ENCODE results near the gene PRKCE.

Gene PRKCE

DNA sequence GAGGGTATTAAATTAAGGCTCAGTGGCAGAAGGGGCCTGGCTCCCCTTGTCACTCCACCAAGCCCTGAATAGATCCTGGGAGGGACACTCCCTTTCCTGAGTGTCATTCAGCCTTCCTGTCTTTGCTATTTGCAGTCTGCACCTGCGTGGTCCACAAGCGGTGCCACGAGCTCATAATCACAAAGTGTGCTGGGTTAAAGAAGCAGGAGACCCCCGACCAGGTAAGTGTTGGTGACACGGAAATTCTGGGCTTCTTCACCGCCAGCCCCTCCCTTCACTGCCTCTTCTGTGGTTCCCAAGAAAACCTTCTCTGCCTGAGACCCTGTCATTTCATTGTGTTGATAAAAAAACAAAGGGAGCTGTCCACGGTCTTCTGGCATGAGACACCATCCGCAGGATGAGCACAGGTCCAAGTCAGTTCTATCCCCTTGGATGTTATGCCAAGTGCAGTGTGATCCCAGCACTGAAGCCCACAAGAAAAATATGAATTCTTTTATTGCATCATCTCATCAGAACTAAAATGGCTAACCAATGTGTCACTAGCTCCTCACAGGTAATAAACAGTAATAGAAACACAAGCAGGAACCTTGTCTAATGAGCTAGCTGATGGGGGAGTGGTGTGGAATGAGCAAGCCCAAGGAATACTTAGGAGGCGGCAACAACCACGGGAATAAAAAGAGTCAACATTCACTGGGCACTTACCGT lies 328.8 kb downstream of the PRKCE start:
- no peak for DNase-seq

DNA sequence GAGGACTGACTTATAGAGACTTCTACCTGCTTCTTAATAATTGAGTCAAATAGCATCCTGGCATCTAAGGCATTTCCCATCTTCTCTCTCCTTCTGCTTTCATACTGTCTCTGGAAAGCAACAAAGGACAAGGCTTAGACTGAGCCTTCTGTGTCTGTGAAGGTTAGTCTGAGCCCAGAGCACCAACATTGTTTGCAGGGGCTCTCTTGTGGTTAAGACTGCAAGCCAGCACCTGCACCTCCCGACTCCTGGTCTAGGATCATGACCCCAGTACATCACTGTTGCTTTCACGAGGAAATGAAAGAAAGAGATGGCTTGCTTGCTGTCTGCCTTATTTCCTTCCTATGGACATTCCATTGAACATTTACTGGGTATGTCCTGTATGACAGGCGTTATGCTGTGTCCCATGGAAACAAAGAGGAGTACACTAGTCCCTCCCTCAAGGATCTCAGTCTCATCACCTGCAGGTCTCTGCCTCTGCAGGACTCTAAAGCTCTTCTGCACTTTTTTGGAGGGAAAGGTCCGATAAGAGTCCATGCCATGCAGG lies 330.0 kb downstream of the PRKCE start:
- no peak for DNase-seq

DNA sequence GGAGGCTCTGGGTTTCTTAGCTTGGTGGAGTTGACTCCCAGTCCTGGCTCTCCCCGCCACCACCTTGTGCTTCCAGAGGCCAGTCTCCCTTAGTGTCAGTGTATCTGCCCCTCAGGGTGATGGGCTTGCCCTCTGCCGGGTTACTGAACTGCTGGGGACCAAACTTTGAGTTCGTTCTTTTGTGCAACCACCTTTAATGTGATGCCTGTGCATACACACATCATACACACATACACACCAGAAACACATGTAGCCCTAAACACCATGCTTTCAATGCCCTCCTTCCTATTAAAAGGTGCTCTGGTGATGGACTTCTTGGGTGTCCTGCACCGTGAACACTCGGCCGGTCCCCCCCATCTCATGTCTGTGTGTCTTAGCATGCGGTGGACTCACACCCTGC lies 330.6 kb downstream of the PRKCE start:
- no peak for DNase-seq

DNA sequence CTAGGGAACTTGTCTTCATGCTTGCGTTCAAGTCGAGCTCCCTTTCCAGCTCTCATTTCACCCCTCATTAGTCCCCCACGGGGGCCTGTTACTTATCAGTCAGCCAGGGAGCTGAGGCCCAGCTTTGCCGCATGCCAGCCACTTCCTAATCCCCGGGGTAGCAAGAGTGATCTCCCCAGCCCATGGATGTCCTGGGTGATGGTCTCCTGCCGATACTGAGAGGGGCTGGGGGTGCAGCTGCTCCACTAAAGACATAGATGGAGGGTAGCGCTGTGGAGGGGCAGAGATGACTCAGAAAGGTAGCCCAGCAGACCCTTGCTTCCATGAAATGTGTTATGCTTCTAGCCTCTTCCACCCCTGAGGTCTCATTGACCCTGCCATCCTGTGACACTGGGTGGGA lies 331.7 kb downstream of the PRKCE start:
- DNase-seq = no peak

DNA sequence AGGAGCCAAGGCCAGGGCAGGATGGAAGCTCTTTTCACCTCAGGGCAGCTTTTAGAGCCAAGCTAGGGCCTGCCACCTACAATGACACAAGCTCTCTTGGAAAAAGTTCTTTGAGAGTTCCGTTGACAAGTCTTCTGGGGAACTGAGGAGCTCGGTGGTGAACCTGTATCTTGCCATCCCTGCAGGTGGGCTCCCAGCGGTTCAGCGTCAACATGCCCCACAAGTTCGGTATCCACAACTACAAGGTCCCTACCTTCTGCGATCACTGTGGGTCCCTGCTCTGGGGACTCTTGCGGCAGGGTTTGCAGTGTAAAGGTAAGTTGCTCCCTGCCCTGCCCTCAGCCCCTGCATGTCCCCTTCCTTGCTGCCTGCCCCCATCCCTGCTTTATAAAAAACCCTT lies 332.9 kb downstream of the PRKCE start:
- no peak for DNase-seq

DNA sequence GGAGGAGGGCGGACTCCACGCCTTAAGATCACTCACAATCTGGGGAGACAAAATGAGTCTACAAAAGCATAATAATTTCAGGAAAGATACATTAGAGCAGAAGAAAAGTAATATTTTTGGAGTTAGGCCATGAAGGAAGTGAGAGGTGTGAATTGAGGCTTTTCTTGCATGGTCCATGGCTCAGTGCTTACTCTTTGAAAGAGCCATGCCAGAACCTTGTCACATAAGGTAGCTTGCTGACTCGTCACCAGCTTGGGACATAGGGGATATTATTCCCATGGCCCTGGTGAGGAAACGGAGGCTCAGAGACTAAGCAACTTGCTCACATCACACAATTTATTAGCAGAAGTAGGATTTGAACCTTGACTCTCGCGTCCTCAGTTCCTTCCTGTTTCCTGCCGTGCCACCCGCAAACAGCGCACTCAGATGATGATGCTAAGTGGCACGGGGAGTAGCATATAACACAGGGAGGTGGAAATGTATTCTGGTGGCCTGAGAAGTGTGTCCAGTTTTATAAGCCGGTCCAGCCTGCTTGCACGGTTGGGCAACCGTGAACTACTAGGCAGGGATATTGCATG lies 333.5 kb downstream of the PRKCE start:
- peak; percentile 53 for DNase-seq

DNA sequence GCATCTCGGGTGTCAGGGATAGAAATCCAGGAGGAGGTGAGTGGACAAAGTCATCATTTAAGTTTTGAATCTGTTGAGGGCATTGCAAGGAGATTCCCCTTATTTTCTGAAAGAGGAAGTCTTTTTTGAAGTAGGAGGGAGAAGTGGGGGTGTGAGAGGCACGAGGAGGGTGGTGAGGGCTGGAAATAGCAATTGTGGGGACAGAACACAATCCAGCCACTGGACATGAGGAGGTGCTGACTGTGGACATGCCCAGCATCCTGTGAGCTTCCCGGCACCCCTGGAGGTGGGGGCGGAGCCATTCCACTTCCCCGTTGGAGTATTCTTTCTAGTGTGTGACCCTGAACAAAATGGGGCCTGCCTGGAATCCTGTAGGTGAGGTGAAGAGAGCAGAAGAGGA lies 335.0 kb downstream of the PRKCE start:
- peak; percentile 55 for DNase-seq

DNA sequence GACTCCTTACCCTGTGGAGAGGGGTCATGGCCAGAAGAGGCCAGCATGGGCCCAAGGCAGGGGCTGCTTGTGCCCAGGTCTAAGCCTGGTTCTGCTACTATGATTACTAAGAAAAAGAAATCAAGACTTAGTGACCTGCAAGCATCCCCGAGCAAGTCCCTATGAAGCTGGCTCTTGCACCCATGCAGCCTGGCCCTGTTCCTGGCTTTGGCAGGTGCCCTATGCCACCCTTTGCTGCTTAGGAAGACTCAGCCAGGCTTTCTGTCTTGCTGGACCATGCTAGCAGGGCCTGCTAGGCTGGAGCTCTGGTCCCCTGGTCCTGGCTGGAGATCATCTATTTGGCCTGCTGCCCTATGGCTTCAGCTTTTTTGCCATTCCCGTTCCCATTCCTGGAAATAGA lies 336.4 kb downstream of the PRKCE start:
- DNase-seq = no peak

DNA sequence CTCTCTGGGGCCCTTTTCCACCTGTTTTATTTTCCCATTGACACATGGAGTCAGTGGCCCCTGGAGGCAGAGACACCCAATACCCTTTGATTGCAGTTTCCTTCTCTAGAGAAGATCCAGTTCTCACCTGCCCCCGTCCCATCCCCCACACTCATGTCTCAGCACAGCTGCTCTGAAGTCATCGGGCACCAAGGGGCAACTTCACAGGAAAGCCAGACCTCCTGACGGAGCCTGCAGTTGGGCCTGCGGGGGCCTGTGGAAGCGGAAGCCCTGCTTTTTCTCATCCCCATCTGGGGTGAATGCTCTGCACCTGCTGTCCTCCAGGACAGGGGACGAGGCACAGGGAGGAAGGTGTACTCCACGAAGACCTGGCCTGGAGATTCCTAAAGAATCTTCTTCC lies 337.4 kb downstream of the PRKCE start:
- no peak for DNase-seq

DNA sequence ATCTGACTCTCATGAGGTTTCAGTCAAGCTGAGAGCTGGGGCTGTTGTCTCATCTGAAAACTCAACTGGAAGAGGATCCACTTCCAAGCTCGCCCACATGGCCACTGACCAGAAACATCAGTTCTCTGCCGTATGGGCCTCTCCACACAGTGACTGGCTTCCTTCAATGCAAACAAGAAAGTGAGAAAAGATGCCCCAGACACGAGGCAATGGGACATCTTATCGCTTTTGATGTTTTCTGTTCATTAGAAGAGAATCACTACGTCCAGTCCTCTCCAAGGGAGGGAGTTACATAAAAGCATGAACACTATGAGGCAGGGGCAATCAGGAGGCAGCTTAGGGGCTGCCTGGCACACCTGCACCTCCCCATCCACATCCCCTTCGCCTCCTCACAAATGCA lies 338.7 kb downstream of the PRKCE start:
- DNase-seq = no peak

DNA sequence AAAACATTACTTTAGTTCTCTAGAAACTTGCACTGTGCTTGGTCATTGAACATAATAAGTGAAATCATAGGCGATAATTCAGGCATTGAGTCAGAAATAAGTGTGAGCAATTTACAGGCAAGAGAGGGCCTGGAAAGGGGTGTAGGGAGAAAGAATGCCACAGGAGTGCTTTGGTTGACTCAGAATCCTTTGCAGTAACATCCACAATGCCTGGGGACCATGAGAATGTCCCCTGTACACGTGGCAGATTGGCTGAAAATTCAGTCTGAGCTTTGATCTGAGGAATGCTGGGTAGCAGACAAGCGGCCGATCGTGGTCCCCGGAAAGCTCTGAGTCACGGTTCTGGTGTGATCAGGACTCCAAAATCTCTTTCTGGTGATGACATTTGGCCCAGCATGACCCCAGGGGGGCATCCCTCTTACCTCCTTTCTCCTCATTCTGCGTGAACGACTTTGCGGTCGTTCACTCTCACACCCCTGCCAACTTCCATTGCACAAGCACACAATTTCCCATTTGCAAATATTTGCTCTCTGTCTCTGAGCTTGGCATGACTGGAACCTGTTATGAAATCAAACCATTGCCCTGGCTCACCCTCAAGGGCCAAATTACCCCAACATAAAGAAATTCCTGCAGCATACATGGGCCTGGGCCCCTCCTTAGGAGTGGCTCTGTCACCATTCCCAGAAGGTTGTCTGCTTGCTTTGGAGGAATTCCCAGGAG lies 340.7 kb downstream of the PRKCE start:
- DNase-seq = peak; percentile 7

DNA sequence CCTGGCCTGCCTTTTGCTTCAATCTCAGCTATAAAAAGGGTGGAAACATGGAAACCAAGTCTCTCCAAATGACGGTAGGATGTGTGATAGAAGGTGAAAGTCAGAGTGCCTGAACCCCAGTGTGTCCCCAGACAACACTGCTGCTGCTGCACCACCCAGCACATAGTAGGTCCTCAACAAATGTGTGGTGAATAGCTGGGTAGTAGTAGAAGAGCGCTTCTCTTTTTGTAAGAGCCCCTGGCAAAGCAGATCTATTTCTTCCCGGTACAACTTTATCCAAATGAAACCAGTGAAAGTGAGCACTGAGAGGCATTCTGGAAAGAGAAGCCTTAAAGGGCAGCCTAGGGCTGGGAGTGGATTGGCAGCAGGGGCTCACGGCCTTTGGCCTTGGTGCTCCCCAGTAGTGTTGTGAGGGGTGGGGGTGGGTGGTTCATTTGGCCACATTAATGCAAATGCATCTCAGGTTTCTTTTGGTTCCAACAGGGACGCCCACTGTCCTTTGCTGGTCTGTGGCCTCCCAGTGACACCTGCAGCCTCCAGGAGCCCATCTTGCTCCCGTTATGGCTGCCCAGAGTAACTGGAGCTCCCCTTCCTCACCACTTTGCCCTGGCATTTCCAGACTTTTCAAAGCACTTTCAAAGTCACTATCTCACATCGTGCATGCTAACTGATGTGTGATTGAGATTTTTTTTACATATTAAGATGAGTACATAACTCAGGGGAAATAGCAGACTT lies 341.4 kb downstream of the PRKCE start:
- no peak for DNase-seq

DNA sequence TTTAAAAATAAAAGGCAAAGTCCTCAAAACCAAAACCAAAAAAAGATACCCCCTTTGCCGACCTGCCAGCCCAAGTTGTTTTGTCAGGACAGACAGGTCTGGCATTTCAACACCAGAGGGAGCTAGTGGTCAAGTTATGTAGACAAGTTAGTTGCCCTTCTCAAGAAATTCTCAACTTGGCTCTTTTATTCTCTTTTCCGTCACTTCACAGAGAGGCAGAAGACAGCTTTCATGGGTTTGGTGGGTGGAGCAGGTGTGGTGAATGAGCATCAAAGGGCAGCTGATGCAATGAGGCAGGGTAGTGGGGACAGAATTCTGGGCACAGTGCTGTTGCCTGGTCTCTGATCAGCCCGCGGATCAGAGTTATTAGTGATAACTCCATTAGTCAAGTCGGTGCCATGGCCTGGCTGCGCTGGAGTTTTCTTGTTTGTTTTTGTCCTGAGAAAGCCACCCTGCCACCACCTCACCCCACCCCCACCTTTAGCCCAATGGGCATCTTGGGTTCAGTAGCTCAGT lies 342.1 kb downstream of the PRKCE start:
- DNase-seq = peak; percentile 76

DNA sequence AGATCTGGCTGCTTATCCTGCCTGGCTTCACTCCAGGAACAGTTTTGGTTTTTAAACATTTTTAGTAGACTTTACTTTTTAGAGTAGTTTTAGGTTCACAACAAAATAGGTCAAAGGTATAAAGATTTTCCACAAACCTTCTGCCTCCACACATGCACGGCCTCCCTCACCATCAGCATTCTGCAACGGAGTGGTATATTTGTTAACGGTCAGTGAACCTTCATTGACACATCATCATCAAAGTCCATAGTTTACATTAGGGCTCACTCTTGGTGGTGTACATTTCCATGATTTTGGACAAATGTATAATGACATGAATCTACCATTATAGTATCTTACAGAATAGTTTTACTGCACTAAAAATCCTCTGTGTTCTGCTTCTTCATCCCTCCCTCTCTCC lies 342.6 kb downstream of the PRKCE start:
- DNase-seq = no peak

DNA sequence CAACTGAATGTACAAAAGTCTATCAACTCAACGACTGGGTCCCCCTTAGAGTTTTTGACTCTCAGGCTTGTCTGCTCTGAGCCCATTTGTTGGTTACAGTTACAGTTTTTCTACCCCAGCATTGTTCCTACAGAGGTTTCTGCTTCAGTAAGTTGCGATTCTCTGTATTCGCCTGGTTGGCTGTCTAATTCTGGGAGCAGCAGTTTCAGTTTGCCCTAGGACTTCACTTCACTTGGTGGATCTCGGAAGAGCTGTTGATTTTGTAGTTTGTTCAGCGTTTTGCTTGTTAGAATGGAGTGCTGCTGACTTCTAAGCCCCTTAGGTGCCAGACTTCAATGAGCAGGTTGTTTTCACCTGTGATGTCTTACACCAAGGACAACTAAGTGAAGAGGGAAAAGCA lies 349.2 kb downstream of the PRKCE start:
- DNase-seq = no peak

DNA sequence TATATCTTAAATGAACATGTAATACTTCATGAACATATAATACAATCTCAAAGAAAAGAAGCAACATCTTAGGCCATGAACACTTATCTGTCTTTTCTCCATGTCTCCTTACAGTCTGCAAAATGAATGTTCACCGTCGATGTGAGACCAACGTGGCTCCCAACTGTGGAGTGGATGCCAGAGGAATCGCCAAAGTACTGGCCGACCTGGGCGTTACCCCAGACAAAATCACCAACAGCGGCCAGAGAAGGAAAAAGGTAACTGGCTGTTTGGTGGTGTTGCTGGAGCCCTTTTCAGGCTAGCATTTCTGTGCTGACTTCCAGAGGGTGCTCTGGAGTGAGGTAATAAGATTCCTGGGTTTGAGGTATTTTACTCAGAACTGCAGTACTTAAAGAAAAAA lies 349.8 kb downstream of the PRKCE start:
- no peak for DNase-seq

DNA sequence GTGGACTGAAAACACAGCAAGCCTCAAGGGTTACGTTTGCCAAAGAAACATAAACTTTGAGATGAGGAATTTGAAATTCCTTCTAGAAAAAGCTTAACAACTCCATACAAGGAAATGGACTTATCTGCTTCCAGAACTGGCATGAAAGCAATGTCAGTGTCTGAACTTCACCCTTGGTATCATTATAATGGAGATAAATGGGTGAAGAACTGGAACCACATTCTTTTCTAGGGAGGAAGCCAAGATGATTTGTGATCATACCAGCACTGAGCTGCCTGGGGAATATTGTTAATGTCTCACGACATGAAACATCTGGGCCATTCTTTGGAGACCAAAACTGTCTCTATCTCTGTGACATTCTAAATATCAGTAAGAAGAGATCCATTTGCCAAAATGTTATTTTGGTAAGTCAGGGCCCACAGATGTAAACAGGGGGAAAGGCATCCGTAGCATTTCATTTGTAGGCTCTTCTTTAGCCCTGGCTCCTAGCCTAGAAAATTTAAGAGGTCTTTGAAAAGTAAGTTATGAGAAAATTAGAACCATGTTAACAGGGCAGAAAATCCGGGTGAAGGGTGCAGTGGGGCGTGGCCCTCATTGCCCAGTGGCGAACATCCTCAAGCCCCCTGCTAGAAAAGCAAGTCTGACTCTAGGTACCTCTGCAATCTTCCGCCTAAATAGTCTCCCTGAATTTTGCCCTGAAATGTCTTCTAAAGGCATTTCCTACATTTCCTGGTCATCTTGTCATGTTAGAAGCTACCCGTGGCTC lies 350.4 kb downstream of the PRKCE start:
- DNase-seq = no peak

DNA sequence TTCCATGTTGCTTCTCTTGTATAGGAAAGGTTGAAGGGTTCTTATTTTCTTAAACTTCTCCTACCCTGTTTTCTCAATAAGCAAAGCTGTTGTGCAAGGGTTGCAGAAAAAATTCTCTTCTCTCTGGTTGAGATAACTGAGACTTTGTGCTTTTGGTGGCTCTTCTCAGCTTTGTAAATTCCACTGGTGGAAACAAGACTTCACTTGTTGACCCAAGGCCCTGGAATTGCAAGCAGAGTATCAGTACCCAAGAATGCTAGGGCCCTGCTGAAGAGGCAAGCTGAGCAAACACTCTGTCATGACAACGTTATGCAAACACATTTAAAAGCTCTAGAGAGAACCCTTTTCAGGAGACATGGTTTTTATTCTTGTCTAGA lies 351.0 kb downstream of the PRKCE start:
- DNase-seq = no peak

DNA sequence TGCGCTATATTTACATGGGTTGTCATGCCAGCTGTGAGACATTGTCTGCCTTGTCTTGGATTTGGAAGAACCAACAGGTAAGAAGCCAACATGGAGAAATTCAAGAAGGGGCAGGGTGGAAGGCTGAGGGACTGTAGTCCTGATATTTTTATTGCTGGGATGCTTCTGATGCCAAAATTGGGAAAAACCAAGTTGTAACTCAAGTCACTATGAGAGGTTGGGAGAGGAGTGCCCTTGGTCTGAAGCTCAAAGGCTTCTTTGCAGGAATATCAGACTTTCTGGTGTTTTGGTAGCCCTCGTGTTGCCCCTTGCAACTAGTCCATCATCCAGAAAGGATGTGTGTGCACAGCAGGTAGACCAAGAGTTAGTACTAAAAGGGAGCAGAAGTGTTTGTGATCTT lies 351.5 kb downstream of the PRKCE start:
- DNase-seq = no peak

DNA sequence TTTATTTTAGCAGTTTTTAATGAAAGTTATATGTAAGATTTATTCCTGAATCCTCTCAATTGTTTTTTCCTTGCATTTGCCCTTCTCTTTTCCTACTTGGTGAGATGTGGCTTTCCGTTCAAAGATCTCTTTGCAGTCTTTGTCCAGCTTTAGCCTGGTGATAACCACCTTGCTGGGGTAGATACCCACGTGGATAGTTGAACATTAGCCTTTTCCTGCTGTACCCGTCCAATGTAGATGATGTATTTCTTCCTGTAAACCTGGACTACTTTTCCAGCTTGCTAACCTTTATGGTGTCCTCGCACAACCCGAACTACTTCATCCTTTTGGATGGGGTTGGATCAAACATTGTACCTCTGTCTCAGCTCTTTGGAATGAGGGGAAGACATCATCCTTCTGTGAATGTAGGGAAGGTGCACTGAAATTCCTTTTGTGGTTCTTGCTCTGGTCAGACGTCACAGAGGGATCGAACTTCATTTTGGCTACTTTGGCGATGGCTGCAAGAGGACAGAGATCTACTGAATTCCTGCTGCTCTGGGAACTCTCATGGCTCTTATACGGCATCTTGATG lies 352.5 kb downstream of the PRKCE start:
- no peak for DNase-seq

DNA sequence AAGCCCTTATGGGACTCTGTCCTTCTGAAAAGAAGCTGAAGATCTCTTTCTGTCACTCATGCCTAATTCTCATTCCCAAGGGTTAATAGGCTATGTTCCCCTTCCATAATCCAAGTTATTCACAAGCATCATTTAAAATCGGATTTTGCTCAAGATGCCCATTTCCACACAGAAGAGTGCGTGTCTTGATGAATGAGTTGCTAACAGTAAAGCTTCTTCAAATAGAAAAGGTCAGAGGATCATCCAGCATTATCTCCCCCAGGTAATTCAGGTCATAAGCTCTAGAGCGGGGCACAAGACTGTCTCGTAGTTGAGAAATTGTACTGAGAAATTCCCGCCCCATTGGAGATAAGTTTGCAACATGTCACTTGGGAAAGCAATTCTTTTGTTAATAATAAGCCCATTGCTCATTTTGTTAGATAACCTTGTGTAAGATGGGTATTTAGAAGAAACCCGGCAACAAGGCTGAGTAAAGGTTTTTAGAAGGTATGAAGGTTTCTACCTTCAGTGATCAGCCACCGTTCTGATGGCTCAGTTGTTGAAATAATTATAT lies 355.1 kb downstream of the PRKCE start:
- no peak for DNase-seq

DNA sequence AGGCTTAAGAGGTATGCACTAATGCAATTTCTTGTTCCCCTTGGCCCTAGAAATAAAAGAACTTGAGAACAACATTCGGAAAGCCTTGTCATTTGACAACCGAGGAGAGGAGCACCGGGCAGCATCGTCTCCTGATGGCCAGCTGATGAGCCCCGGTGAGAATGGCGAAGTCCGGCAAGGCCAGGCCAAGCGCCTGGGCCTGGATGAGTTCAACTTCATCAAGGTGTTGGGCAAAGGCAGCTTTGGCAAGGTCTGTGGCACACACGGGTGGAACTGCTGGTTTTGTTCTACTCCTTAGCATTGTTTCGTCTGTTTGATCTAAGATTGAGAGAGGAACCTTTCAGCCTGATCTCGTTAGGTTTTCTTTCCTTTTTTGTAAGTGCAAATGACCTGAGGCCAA lies 355.9 kb downstream of the PRKCE start:
- DNase-seq = no peak

Measured in inflammatory macrophage treated with lipopolysaccharide for 4 hours (primary cell).